HTERT RPE-1 (cell line): Measurements from ENCODE around the gene CPS1.

Experiments used
- in situ Hi-C: fragments of 300-500 bp; cut with MboI; formaldehyde crosslinking; loops from 4 replicates; pipeline ENCODE4 v1.14.3; 2020; ENCODE audit warnings: low sequenced_read_pairs

CPS1 gene

GRCh38 chr2:210556329-210556980, at the start of gene CPS1:
Gene CPS1 (plus strand): TSS chr2:210556599. CDS start chr2:210556734, 135 bp downstream.
- in situ Hi-C loops, result no loop called here

- in situ Hi-C loops, result no loop called here
Observed at GRCh38 chr2:210515911-210516310, 40.5 kb upstream of the CPS1 start.

GRCh38 chr2:210517264-210517663, 39.1 kb upstream of the CPS1 start:
- in situ Hi-C loops, result no loop called here

- in situ Hi-C loops, result no loop called here
Observed at GRCh38 chr2:210519594-210519993, 36.8 kb upstream of the CPS1 start.

GRCh38 chr2:210522399-210522798, 34.0 kb upstream of the CPS1 start:
- in situ Hi-C loops, result no loop called here

GRCh38 chr2:210523650-210524289, 32.6 kb upstream of the CPS1 start:
- in situ Hi-C loops, result no loop called here

- in situ Hi-C loops, result no loop called here
Observed at GRCh38 chr2:210524533-210524932, 31.9 kb upstream of the CPS1 start.

- in situ Hi-C loops, result no loop called here
Observed at GRCh38 chr2:210527286-210527685, 29.1 kb upstream of the CPS1 start.

- in situ Hi-C loops, result no loop called here
Observed at GRCh38 chr2:210528716-210529115, 27.7 kb upstream of the CPS1 start.

GRCh38 chr2:210531050-210531449, 25.3 kb upstream of the CPS1 start:
- in situ Hi-C loops, result no loop called here

- in situ Hi-C loops, result no loop called here
Observed at GRCh38 chr2:210531482-210531881, 24.9 kb upstream of the CPS1 start.

GRCh38 chr2:210533389-210533788, 23.0 kb upstream of the CPS1 start:
- in situ Hi-C loops, result no loop called here

GRCh38 chr2:210534879-210535278, 21.5 kb upstream of the CPS1 start:
- in situ Hi-C loops, result no loop called here

GRCh38 chr2:210536973-210537650, 19.3 kb upstream of the CPS1 start:
- in situ Hi-C loops, result no loop called here

- in situ Hi-C loops, result no loop called here
Observed at GRCh38 chr2:210539035-210539434, 17.4 kb upstream of the CPS1 start.

GRCh38 chr2:210539578-210540416, 16.6 kb upstream of the CPS1 start:
- in situ Hi-C loops, result no loop called here

GRCh38 chr2:210540471-210540870, 15.9 kb upstream of the CPS1 start:
- in situ Hi-C loops, result no loop called here

GRCh38 chr2:210540900-210541289, 15.5 kb upstream of the CPS1 start:
- in situ Hi-C loops, result no loop called here

- in situ Hi-C loops, result no loop called here
Observed at GRCh38 chr2:210541290-210541902, 15.0 kb upstream of the CPS1 start.

- in situ Hi-C loops, result no loop called here
Observed at GRCh38 chr2:210544007-210544590, 12.3 kb upstream of the CPS1 start.
